GM21786 (cell line): ENCODE results near the gene MANBA.
"Not testable (repeated sequence)": the region's sequence is repeated elsewhere in the genome, so short reads cannot be mapped to it uniquely, and the experiment has no call there.

Source experiments
- ATAC-seq: cut with Tn5 transposase; IDR thresholded peaks from one replicate; pipeline ENCODE4 v1.9.1; 2021; ENCODE audit not compliant: unreplicated experiment

The MANBA gene

GRCh38 chr4:102764901-102765300 lies 4.1 kb upstream of the MANBA start:
- ATAC-seq = no peak

- ATAC-seq = no peak
These were observed 1.1 kb upstream of the MANBA start for GRCh38 chr4:102761906-102762305.

GRCh38 chr4:102761296-102761701 lies 531 bp upstream of the MANBA start:
- no peak for ATAC-seq

DNA sequence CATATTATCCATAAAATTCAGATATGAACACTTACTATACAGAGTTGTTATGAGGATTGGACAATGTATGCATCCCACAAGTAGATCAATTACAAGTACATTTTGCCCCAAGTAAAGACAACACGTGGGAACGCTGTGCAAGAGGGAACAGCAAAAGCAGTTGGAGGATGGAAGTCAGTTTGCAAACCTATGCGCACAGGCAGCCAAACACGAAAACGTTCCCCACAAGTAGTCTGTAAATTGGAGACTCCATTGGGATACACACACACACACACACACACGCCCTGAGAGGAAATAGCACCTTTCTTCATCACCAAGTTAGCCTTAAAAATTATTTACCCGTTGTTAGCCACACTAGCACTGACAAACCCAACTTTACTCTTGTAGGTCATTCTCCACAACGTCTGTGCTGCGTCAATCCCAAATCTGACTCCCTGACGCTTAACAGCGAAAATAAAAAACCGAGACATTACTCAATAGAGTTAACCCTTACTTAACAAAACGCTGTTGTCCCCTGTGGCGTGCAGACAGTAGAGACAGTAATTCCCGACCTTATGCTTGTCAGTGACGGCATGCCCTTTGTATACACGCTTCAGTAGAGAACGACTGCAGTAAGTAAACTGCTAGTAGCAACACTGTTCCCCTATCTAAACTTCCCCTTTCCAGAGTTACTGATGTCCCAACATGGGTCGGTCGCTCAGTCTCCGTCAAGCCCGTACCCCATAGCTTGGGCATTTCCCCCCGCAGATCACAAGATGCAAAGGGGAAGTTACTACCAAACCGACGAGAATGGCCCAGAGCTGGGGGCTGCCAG lies 730 bp downstream of the MANBA start:
- ATAC-seq = peak; percentile 51

GRCh38 chr4:102758241-102759160 lies 2.3 kb downstream of the MANBA start:
- ATAC-seq = no peak

GRCh38 chr4:102757681-102758080 lies 3.1 kb downstream of the MANBA start:
- ATAC-seq = no peak

GRCh38 chr4:102754044-102754443 lies 6.7 kb downstream of the MANBA start:
- ATAC-seq = no peak

DNA sequence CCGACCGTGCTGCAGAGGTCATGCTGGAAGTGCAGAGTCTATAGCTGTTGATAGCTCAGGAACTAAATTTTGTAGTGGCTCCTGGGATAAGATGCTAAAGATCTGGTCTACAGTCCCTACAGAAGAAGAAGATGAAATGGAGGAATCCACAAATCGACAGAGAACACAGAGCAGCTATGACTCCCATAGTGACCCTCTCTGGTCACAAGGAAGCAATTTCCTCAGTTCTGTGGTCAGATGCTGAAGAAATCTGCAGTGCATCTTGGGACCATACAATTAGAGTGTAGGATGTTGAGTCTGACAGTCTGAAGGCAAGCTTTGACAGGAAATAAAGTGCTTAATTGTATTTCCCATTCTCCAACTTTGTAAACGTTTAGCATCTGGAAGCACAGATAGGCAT lies 8.8 kb downstream of the MANBA start:
- no peak for ATAC-seq

DNA sequence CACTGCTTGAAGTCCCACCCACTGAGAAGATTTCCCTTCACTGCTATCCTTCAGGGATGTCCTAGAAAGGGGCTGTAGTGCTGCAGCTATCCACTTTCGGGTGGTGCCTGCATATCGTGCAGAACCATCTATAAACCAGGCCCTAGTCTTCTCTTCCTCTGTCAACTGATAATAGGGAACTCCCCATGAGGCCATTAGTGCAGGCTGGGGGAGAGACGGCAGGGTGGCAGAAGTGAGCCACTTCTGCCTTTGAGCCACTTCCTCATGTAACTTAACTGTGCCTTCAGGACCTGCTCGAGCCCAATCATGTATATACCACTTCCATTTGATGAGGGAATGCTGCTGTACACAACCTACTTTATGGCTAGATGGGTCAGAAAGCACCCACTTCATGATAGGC lies 17.4 kb downstream of the MANBA start:
- ATAC-seq = peak; percentile 100

- not testable (repeated sequence) for ATAC-seq
These were observed 22.0 kb downstream of the MANBA start for GRCh38 chr4:102738802-102739201.

DNA sequence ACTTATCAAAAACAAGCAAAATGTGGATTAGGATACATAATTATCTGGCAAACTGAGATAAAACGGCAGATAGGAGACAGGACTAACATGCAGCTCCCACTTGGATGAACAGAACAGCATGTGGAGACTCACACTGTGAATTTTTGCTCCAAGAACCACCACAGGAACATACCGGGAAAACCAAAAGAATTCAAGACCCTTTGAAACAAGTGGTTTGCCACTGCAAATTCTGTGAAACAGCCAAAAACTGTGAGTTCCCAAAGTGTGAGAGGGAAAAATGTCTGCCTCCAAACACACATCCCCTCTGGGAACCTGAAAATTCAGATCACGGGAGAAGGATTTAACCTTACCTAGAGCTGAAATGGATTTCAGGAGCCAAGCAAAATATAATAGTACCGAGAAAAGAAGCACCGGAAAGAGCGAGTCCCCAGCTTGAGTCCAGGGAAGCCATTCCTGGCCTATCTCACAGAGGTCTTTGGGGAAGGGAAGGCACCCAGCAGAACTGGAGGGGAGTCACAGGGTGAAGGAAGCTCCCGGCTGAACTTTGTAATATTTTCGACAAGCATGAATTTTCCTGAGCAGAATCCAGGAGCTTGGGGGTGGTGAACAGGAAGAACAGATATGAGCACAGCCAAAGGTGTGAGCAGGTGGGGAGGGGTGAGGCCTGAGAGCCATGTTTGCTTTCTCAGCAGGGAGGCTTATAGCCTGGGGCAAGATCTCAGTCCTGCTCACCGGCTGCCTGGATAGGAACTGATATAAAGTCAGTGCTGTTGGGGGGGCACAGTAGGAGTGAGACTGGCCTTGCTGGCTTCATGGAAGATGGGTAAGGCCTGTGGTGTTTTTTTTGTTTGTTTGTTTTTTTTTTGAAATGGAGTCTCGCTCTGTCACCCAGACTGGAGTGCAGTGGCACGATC lies 23.9 kb downstream of the MANBA start:
- no peak for ATAC-seq

DNA sequence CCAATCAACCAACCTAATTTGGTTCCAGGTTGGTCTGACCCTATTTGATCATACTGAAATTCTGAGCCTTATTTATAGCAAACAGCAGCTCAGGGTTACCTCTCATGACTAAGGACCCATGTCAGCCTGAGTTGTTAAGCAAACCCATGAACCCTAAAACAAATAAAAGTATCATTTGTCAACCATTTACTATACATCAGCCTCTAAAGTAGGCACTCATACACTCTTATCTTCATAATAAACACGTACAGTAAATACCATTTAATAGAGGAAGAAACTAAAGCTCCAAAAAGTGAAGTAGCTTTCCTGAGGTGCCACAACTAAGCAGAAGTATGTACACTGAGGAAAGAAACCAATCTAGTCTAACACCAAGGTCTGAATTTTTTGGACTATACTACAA lies 25.2 kb downstream of the MANBA start:
- ATAC-seq = no peak

GRCh38 chr4:102734591-102735385 lies 26.0 kb downstream of the MANBA start:
- peak; percentile 99 for ATAC-seq

- peak; percentile 20 for ATAC-seq
These were observed 26.7 kb downstream of the MANBA start for GRCh38 chr4:102734116-102734515.

DNA sequence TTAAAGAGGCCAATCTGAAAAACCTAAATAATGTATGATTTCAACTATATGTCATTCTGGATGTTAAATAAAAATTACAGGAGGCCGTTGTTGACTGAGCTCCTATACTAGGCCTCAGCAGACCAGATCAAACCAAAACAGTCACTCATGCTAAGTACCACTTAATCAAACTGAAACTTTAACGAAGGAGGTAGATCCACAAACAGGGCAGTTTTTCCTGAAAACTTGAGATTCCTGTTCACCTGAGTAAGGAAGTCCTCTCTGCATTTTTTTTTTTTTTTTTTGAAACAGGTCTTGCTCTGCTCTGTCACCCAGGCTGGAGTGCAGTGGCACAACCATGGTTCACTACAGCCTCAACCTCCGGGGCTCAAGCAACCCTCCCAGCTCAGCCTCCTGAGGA lies 27.7 kb downstream of the MANBA start:
- no peak for ATAC-seq

DNA sequence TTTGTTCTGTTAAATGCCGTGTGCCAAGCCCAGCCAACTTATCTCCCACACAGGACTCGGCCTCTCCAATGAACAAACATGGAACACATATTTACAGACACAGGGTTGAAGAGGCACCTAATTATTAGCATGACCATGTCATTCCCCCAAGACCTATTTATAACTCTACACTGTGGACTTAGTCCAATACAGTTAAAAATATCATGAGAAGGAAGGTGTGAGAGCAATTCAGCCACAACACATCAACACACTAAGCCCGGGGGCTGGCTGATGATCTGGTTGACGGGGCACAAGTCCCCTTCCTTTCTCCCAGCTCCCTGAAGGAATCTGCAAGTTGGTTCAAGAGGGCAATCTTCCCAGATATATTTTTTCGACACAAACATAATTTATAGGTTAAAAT lies 28.1 kb downstream of the MANBA start:
- no peak for ATAC-seq

GRCh38 chr4:102730968-102731533 lies 29.7 kb downstream of the MANBA start:
- ATAC-seq = no peak

GRCh38 chr4:102729486-102729885 lies 31.3 kb downstream of the MANBA start:
- not testable (repeated sequence) for ATAC-seq

- ATAC-seq = not testable (repeated sequence)
These were observed 33.8 kb downstream of the MANBA start for GRCh38 chr4:102726919-102727318.

- no peak for ATAC-seq
These were observed 34.7 kb downstream of the MANBA start for GRCh38 chr4:102726068-102726467.
